HEK293 (cell line): ENCODE data around the gene KIT.

Source experiments
- CTCF ChIA-PET: fragments of 350-600 bp; formaldehyde crosslinking; extraction: SDS; loops from one replicate; lab custom pipeline; 2021; ENCODE audit warnings: antibody characterized with exemption; lab: Yijun Ruan, JAX
- POLR2A ChIA-PET: fragments of 300-600 bp; formaldehyde crosslinking; extraction: SDS; loops from one replicate; lab custom pipeline; 2020; ENCODE audit warnings: antibody characterized with exemption, inconsistent platforms; lab: Yijun Ruan, JAX
- H3K27ac ChIP-seq: fragments of 200-500 bp; sonication (Bioruptor generic); 2 replicates; pipeline ENCODE4 v1.5.1; 2014; ENCODE audit warnings: low read depth, low read length, control low read depth, inconsistent platforms; ENCODE audit errors: extremely low read depth
- H3K36me3 ChIP-seq, 2 experiments: fragments of 200-500 bp in 1 of 2; sonication (Bioruptor generic) in 1 of 2; 1 replicate in 1 of 2; 2 replicates in 1 of 2; pipeline ENCODE4 v1.5.1; 2014 to 2017; ENCODE audit warnings: inconsistent platforms in 2 of 2, low read length in 2 of 2; ENCODE audit not compliant: control insufficient read depth in 2 of 2, insufficient read depth in 1 of 2
- H3K4me1 ChIP-seq: fragments of 200-500 bp; sonication (Bioruptor generic); 2 replicates; pipeline ENCODE4 v1.5.1; 2014; ENCODE audit warnings: mild to moderate bottlenecking, low read length, inconsistent platforms; ENCODE audit not compliant: control insufficient read depth, insufficient read depth
- H3K4me3 ChIP-seq: 2 replicates; pipeline ENCODE4 v1.5.1; 2011; ENCODE audit warnings: low read depth, mild to moderate bottlenecking, control low read depth, low read length, moderate library complexity
- H3K9me3 ChIP-seq: fragments of 200-500 bp; sonication (Bioruptor generic); 2 replicates; pipeline ENCODE4 v1.5.1; 2014; ENCODE audit warnings: low read depth, low read length, inconsistent platforms; ENCODE audit not compliant: control insufficient read depth, insufficient read depth
- GLIS1 ChIP-seq: fragments of 450-650 bp; formaldehyde crosslinking; IDR thresholded peaks from 2 replicates; pipeline ENCODE4 v1.5.1; 2016; ENCODE audit warnings: missing biosample characterization, missing genetic modification characterization
- SP7 ChIP-seq: fragments of 450-650 bp; formaldehyde crosslinking; IDR thresholded peaks from 2 replicates; pipeline ENCODE4 v1.5.1; 2016; ENCODE audit warnings: missing biosample characterization, missing genetic modification characterization
- ZBTB7A ChIP-seq: fragments of 450-650 bp; formaldehyde crosslinking; IDR thresholded peaks from 2 replicates; pipeline ENCODE4 v1.5.1; 2016; ENCODE audit warnings: low read depth, missing biosample characterization, missing genetic modification characterization
- ZNF114 ChIP-seq: fragments of 450-650 bp; formaldehyde crosslinking; IDR thresholded peaks from 2 replicates; pipeline ENCODE4 v1.5.0; 2017; ENCODE audit warnings: missing biosample characterization, missing genetic modification characterization
- ZNF132 ChIP-seq: fragments of 450-650 bp; formaldehyde crosslinking; IDR thresholded peaks from 2 replicates; pipeline ENCODE4 v1.5.1; 2017; ENCODE audit warnings: missing biosample characterization, missing genetic modification characterization, borderline replicate concordance
- ZNF138 ChIP-seq: fragments of 450-650 bp; formaldehyde crosslinking; IDR thresholded peaks from 2 replicates; pipeline ENCODE4 v1.5.1; 2016; ENCODE audit warnings: missing biosample characterization, missing genetic modification characterization, borderline replicate concordance
- ZNF146 ChIP-seq: fragments of 450-650 bp; formaldehyde crosslinking; IDR thresholded peaks from 2 replicates; pipeline ENCODE4 v1.5.1; 2016; ENCODE audit warnings: missing biosample characterization, missing genetic modification characterization
- ZNF16 ChIP-seq: fragments of 450-650 bp; formaldehyde crosslinking; IDR thresholded peaks from 2 replicates; pipeline ENCODE4 v1.5.1; 2016; ENCODE audit warnings: low read depth, missing biosample characterization, missing genetic modification characterization
- ZNF174 ChIP-seq: fragments of 450-650 bp; formaldehyde crosslinking; IDR thresholded peaks from 2 replicates; pipeline ENCODE4 v1.5.0; 2017; ENCODE audit warnings: missing biosample characterization, mild to moderate bottlenecking, missing genetic modification characterization
- ZNF175 ChIP-seq: fragments of 450-650 bp; formaldehyde crosslinking; IDR thresholded peaks from 2 replicates; pipeline ENCODE4 v1.5.1; 2016; ENCODE audit warnings: missing biosample characterization, missing genetic modification characterization
- ZNF202 ChIP-seq: fragments of 450-650 bp; formaldehyde crosslinking; IDR thresholded peaks from 2 replicates; pipeline ENCODE4 v1.5.1; 2016; ENCODE audit warnings: missing biosample characterization, missing genetic modification characterization, borderline replicate concordance
- ZNF221 ChIP-seq: fragments of 450-650 bp; formaldehyde crosslinking; IDR thresholded peaks from 2 replicates; pipeline ENCODE4 v1.5.1; 2017; ENCODE audit warnings: missing biosample characterization, missing genetic modification characterization, borderline replicate concordance
- ZNF239 ChIP-seq: fragments of 450-650 bp; formaldehyde crosslinking; IDR thresholded peaks from 2 replicates; pipeline ENCODE4 v1.5.1; 2016; ENCODE audit warnings: missing biosample characterization, missing genetic modification characterization
- ZNF24 ChIP-seq: fragments of 450-650 bp; formaldehyde crosslinking; IDR thresholded peaks from 2 replicates; pipeline ENCODE4 v1.5.1; 2016; ENCODE audit warnings: missing biosample characterization, missing genetic modification characterization
- ZNF274 ChIP-seq, 2 experiments: fragments of 200-500 bp in 1 of 2; fragments of 450-650 bp in 1 of 2; sonication (Bioruptor generic) in 1 of 2; formaldehyde crosslinking in 1 of 2; IDR thresholded peaks; 2 replicates each; pipeline versions ENCODE4 v1.5.1 to v1.6.1; 2014 to 2016; ENCODE audit warnings: borderline replicate concordance in 1 of 2, inconsistent platforms in 1 of 2, low read length in 1 of 2, missing biosample characterization in 1 of 2, missing genetic modification characterization in 1 of 2
- ZNF280C ChIP-seq: fragments of 450-650 bp; formaldehyde crosslinking; IDR thresholded peaks from 2 replicates; pipeline ENCODE4 v1.5.1; 2016; ENCODE audit warnings: missing biosample characterization, missing genetic modification characterization
- ZNF335 ChIP-seq: fragments of 450-650 bp; formaldehyde crosslinking; conservative IDR thresholded peaks from 2 replicates; pipeline ENCODE4 v1.5.1; 2016; ENCODE audit warnings: missing biosample characterization, missing genetic modification characterization
- ZNF341 ChIP-seq: fragments of 450-650 bp; formaldehyde crosslinking; IDR thresholded peaks from 2 replicates; pipeline ENCODE4; 2016; ENCODE audit warnings: low read depth, missing biosample characterization, missing genetic modification characterization
- ZNF350 ChIP-seq: fragments of 450-650 bp; formaldehyde crosslinking; IDR thresholded peaks from 2 replicates; pipeline ENCODE4 v1.5.0; 2017; ENCODE audit warnings: missing biosample characterization, mild to moderate bottlenecking, missing genetic modification characterization
- ZNF398 ChIP-seq: fragments of 450-650 bp; formaldehyde crosslinking; IDR thresholded peaks from 2 replicates; pipeline ENCODE4 v1.5.1; 2017; ENCODE audit warnings: missing biosample characterization, missing genetic modification characterization
- ZNF433 ChIP-seq: fragments of 450-650 bp; formaldehyde crosslinking; IDR thresholded peaks from 2 replicates; pipeline ENCODE4 v1.5.1; 2016; ENCODE audit warnings: missing biosample characterization, missing genetic modification characterization, low read depth
- ZNF529 ChIP-seq: fragments of 450-650 bp; formaldehyde crosslinking; IDR thresholded peaks from 2 replicates; pipeline ENCODE4 v1.5.1; 2017; ENCODE audit warnings: missing genetic modification characterization, missing biosample characterization; ENCODE audit not compliant: insufficient replicate concordance
- ZNF530 ChIP-seq: fragments of 450-650 bp; formaldehyde crosslinking; IDR thresholded peaks from 2 replicates; pipeline ENCODE4 v1.5.1; 2016; ENCODE audit warnings: low read depth, missing biosample characterization, missing genetic modification characterization
- ZNF596 ChIP-seq: fragments of 450-650 bp; IDR thresholded peaks from 2 replicates; pipeline ENCODE4 v1.5.0; 2018; ENCODE audit warnings: missing biosample characterization, mild to moderate bottlenecking, missing genetic modification characterization, moderate library complexity
- ZNF600 ChIP-seq: fragments of 450-650 bp; formaldehyde crosslinking; IDR thresholded peaks from 2 replicates; pipeline ENCODE4 v1.5.1; 2016; ENCODE audit warnings: missing biosample characterization, missing genetic modification characterization
- ZNF624 ChIP-seq: fragments of 450-650 bp; formaldehyde crosslinking; IDR thresholded peaks from 2 replicates; pipeline ENCODE4 v1.5.1; 2017; ENCODE audit warnings: missing biosample characterization, missing genetic modification characterization
- ZNF830 ChIP-seq: fragments of 450-650 bp; IDR thresholded peaks from 2 replicates; pipeline ENCODE4 v1.5.0; 2018; ENCODE audit warnings: missing biosample characterization, missing genetic modification characterization, low read depth, mild to moderate bottlenecking, moderate library complexity
- ZSCAN30 ChIP-seq: fragments of 450-650 bp; IDR thresholded peaks from 2 replicates; pipeline ENCODE4 v1.5.1; 2018; ENCODE audit warnings: missing biosample characterization, mild to moderate bottlenecking, missing genetic modification characterization, moderate library complexity

Gene KIT

GRCh38 chr4:54625391-54625790 is 32.4 kb upstream of the KIT start:
- Histone ChIP-seq H3K27ac (no peak overlapping the region), H3K4me3 (no peak overlapping the region), H3K4me1 (no peaks in the 10 kb centered on the region), H3K9me3 (no peaks in the 10 kb centered on the region), H3K36me3 (no peaks in the 10 kb centered on the region)
- no peak for TF ChIP-seq ZNF146 (tag by site-specific recombination)
- no peak for TF ChIP-seq ZNF16
- no peak for TF ChIP-seq ZNF530
- TF ChIP-seq ZNF529 (tag by site-specific recombination): no peak
- no peak for TF ChIP-seq ZNF600 (tag by site-specific recombination)
- no peak for TF ChIP-seq ZNF398 (tag by site-specific recombination)
- TF ChIP-seq ZNF596 (tag by site-specific recombination): no peak
- TF ChIP-seq ZNF335: no peak
- no peak for TF ChIP-seq ZNF239 (tag by site-specific recombination)
- TF ChIP-seq SP7: no peak
- no peak for TF ChIP-seq ZNF132 (tag by site-specific recombination)
- TF ChIP-seq ZNF433 (tag by site-specific recombination): no peak
- no peak for TF ChIP-seq ZNF830 (tag by site-specific recombination)
- TF ChIP-seq ZNF274 (IDR thresholded peaks at IDR 0.05; ENCODE audit: low read length): no peak
- no peak for TF ChIP-seq ZNF274 (tag by site-specific recombination; IDR thresholded peaks at IDR 0.05; ENCODE audit: borderline replicate concordance)
- TF ChIP-seq ZNF350: no peak
- POLR2A ChIA-PET: no interaction called here
- CTCF ChIA-PET: no interaction called here

- no peak overlapping the region for H3K27ac ChIP-seq
- H3K4me3 ChIP-seq: no peak overlapping the region
- H3K9me3 ChIP-seq: no peaks in the 10 kb centered on the region
- TF ChIP-seq ZNF221 (no peak), ZSCAN30 (tag by site-specific recombination) (no peak), ZNF114 (tag by site-specific recombination) (no peak), ZNF624 (tag by site-specific recombination) (no peak), ZNF202 (tag by site-specific recombination) (no peak), ZNF174 (no peak), ZNF280C (tag by site-specific recombination) (no peak), ZNF341 (tag by site-specific recombination) (no peak), ZNF138 (tag by site-specific recombination) (no peak), ZNF830 (tag by site-specific recombination) (no peak), ZNF335 (no peak), ZNF24 (tag by site-specific recombination) (no peak), ZBTB7A (tag by site-specific recombination) (no peak), ZNF175 (tag by site-specific recombination) (no peak), GLIS1 (tag by site-specific recombination) (no peak)
- no peaks in the 10 kb centered on the region for H3K4me1 ChIP-seq
- CTCF ChIA-PET: interaction anchor here (0.7 kb wide), 1 partner anchor 294 kb away, joined by 3 read pairs; no protein-coding TSS in a partner anchor
- POLR2A ChIA-PET: no interaction called here
- no peaks in the 10 kb centered on the region for H3K36me3 ChIP-seq
These were observed 31.6 kb upstream of the KIT start for GRCh38 chr4:54626113-54626512.
